Astrocyte of the hippocampus (primary cell): ENCODE data around the gene C2CD2.

Experiments used
- DNase-seq: peaks from one replicate; pipeline ENCODE4 v3.0.0; 2011; ENCODE audit warnings: low read depth, low spot score

C2CD2 gene

GRCh38 chr21:41890355-41890754 lies 63.5 kb downstream of the C2CD2 start:
- no peak for DNase-seq

GRCh38 chr21:41888749-41889376 lies 65.0 kb downstream of the C2CD2 start:
- DNase-seq = no peak

GRCh38 chr21:41887667-41888066 lies 66.2 kb downstream of the C2CD2 start:
- DNase-seq = no peak

- no peak for DNase-seq
These were observed 67.5 kb downstream of the C2CD2 start for GRCh38 chr21:41886328-41886727.

GRCh38 chr21:41885341-41886024 lies 68.3 kb downstream of the C2CD2 start:
- DNase-seq = no peak

- DNase-seq = no peak
These were observed 69.3 kb downstream of the C2CD2 start for GRCh38 chr21:41884501-41885030.

- no peak for DNase-seq
These were observed 70.2 kb downstream of the C2CD2 start for GRCh38 chr21:41883582-41883981.

- DNase-seq = no peak
These were observed 72.8 kb downstream of the C2CD2 start for GRCh38 chr21:41881051-41881450.

GRCh38 chr21:41880153-41880552 lies 73.7 kb downstream of the C2CD2 start:
- no peak for DNase-seq

- peak; percentile 90 for DNase-seq
These were observed 74.4 kb downstream of the C2CD2 start, which contains the start of gene PRDM15 for GRCh38 chr21:41879190-41879998. TSS of gene PRDM15 (minus strand) at chr21:41879344. CDS start at chr21:41860363, 18,981 bp downstream.

- DNase-seq = peak; percentile 92
These were observed 75.0 kb downstream of the C2CD2 start for GRCh38 chr21:41878831-41879189.

GRCh38 chr21:41877901-41878830 lies 75.7 kb downstream of the C2CD2 start:
- peak; percentile 67 for DNase-seq

- no peak for DNase-seq
These were observed 76.7 kb downstream of the C2CD2 start for GRCh38 chr21:41876928-41877652.

GRCh38 chr21:41876396-41876795 lies 77.4 kb downstream of the C2CD2 start:
- DNase-seq = no peak

- no peak for DNase-seq
These were observed 78.7 kb downstream of the C2CD2 start for GRCh38 chr21:41875086-41875485.

GRCh38 chr21:41874611-41875010 lies 79.2 kb downstream of the C2CD2 start:
- no peak for DNase-seq

GRCh38 chr21:41873426-41873825 lies 80.4 kb downstream of the C2CD2 start:
- DNase-seq = no peak

GRCh38 chr21:41873005-41873404 lies 80.8 kb downstream of the C2CD2 start:
- DNase-seq = no peak

- DNase-seq = no peak
These were observed 82.4 kb downstream of the C2CD2 start for GRCh38 chr21:41871293-41872030.

GRCh38 chr21:41869771-41870170 lies 84.0 kb downstream of the C2CD2 start:
- DNase-seq = no peak
